Lower leg skin (tissue), 3 donors: ENCODE data around the gene SORCS2.

Experiments used
- CTCF ChIP-seq, 3 donors: fragments of 450-650 bp; IDR thresholded peaks; one replicate each; pipeline ENCODE4 v1.5.1; 2016; ENCODE audit warnings: antibody characterized with exemption in 3 of 3, mild to moderate bottlenecking in 3 of 3, moderate library complexity in 2 of 3
- POLR2A ChIP-seq, 2 donors: fragments of 450-650 bp; IDR thresholded peaks; one replicate each; pipeline ENCODE4 v1.6.1; 2016 to 2017; ENCODE audit warnings: antibody characterized with exemption in 2 of 2, mild to moderate bottlenecking in 1 of 2, moderate library complexity in 1 of 2

GRCh38 chr4:7652451-7652881 lies 460.1 kb downstream of the SORCS2 start:
- TF ChIP-seq CTCF (IDR thresholded peaks at IDR 0.05) (no peak), POLR2A (IDR thresholded peaks at IDR 0.05) (no peak)
